NCI-H2081 treated with DMSO at 0.1 percent for 48 hours (cell line): ENCODE measurements around the gene SFMBT2.

Experiments
- DNase-seq: peaks from one replicate; lab custom pipeline; 2025; lab: John Stamatoyannopoulos, UW

SFMBT2 gene

GRCh38 chr10:7410862-7411670 is at the start of gene SFMBT2:
TSS of gene SFMBT2 (minus strand) at chr10:7411034. CDS start at chr10:7381898, 29,136 bp downstream.
- no peak for DNase-seq

- no peak for DNase-seq
Observed at GRCh38 chr10:7460006-7460405, 49.2 kb upstream of the SFMBT2 start.

GRCh38 chr10:7458556-7458955 is 47.7 kb upstream of the SFMBT2 start:
- DNase-seq, result no peak

- no peak for DNase-seq
Observed at GRCh38 chr10:7457478-7458316, 46.9 kb upstream of the SFMBT2 start.

- DNase-seq, result no peak
Observed at GRCh38 chr10:7449063-7449695, 38.3 kb upstream of the SFMBT2 start.

- DNase-seq, result no peak
Observed at GRCh38 chr10:7445474-7446185, 34.8 kb upstream of the SFMBT2 start.

- DNase-seq, result no peak
Observed at GRCh38 chr10:7444551-7445121, 33.8 kb upstream of the SFMBT2 start.

- DNase-seq, result no peak
Observed at GRCh38 chr10:7443036-7443435, 32.2 kb upstream of the SFMBT2 start.

GRCh38 chr10:7441403-7442147 is 30.7 kb upstream of the SFMBT2 start:
- DNase-seq, result no peak

GRCh38 chr10:7439696-7440095 is 28.9 kb upstream of the SFMBT2 start:
- no peak for DNase-seq

- DNase-seq, result peak; percentile 18
Observed at GRCh38 chr10:7438196-7438986, 27.6 kb upstream of the SFMBT2 start.

- no peak for DNase-seq
Observed at GRCh38 chr10:7436490-7437100, 25.8 kb upstream of the SFMBT2 start.

- no peak for DNase-seq
Observed at GRCh38 chr10:7435674-7436073, 24.8 kb upstream of the SFMBT2 start.

- DNase-seq, result no peak
Observed at GRCh38 chr10:7434378-7434777, 23.5 kb upstream of the SFMBT2 start.

GRCh38 chr10:7433861-7434260 is 23.0 kb upstream of the SFMBT2 start:
- DNase-seq, result no peak

- peak; percentile 68 for DNase-seq
Observed at GRCh38 chr10:7432884-7433726, 22.3 kb upstream of the SFMBT2 start.

GRCh38 chr10:7428673-7429350 is 18.0 kb upstream of the SFMBT2 start:
- DNase-seq, result no peak

- no peak for DNase-seq
Observed at GRCh38 chr10:7426349-7426748, 15.5 kb upstream of the SFMBT2 start.
